KMS-11 (cell line): Measurements from ENCODE around the gene MT1X.
"Not testable (repeated sequence)": the region's sequence is repeated elsewhere in the genome, so short reads cannot be mapped to it uniquely, and the experiment has no call there.

ENCODE experiments used
- H2AFZ ChIP-seq: fragments of 200-600 bp; sonication (generic); 2 replicates; pipeline ENCODE4 v1.6.1; 2016; ENCODE audit warnings: antibody characterized with exemption, mixed run types, low read depth
- H3K27ac ChIP-seq: fragments of 200-600 bp; sonication (generic); 2 replicates; pipeline ENCODE4 v1.6.1; 2016; ENCODE audit warnings: mild to moderate bottlenecking, mixed run types
- H3K27me3 ChIP-seq: fragments of 200-600 bp; sonication (generic); 2 replicates; pipeline ENCODE4 v1.6.1; 2017; ENCODE audit warnings: mild to moderate bottlenecking, low read depth, mixed run types, moderate library complexity; ENCODE audit not compliant: insufficient read depth
- H3K36me3 ChIP-seq: fragments of 200-600 bp; sonication (generic); 2 replicates; pipeline ENCODE4 v1.6.1; 2017; ENCODE audit warnings: mild to moderate bottlenecking, mixed run types; ENCODE audit not compliant: insufficient read depth
- H3K4me1 ChIP-seq: fragments of 200-600 bp; sonication (generic); 2 replicates; pipeline ENCODE4 v1.6.1; 2016; ENCODE audit warnings: mild to moderate bottlenecking, low read depth, mixed run types; ENCODE audit not compliant: poor library complexity, severe bottlenecking
- H3K4me2 ChIP-seq: fragments of 200-600 bp; sonication (generic); 2 replicates; pipeline ENCODE4 v1.7.0; 2016; ENCODE audit warnings: mild to moderate bottlenecking, mixed run types
- H3K4me3 ChIP-seq: fragments of 200-600 bp; sonication (generic); IDR thresholded peaks from 2 replicates; pipeline ENCODE4 v1.6.1; 2017; ENCODE audit warnings: low read depth, low read length, mixed read lengths; ENCODE audit not compliant: insufficient read depth
- H3K79me2 ChIP-seq: fragments of 200-600 bp; sonication (generic); 2 replicates; pipeline ENCODE4 v1.6.1; 2016; ENCODE audit warnings: low read depth, mixed run types; ENCODE audit not compliant: insufficient read depth
- H3K9ac ChIP-seq: fragments of 200-600 bp; sonication (generic); 2 replicates; pipeline ENCODE4 v1.6.1; 2016; ENCODE audit warnings: mild to moderate bottlenecking, mixed run types
- H4K20me1 ChIP-seq: fragments of 200-600 bp; sonication (generic); 2 replicates; pipeline ENCODE4 v1.6.1; 2016; ENCODE audit warnings: mild to moderate bottlenecking, mixed run types; ENCODE audit not compliant: insufficient read depth
- CTCF ChIP-seq: fragments of 200-600 bp; sonication (generic); conservative IDR thresholded peaks from 2 replicates; pipeline ENCODE4 v1.6.1; 2017; ENCODE audit warnings: low read depth, mild to moderate bottlenecking, antibody characterized with exemption, low read length, moderate library complexity, mixed read lengths

Gene MT1X

GRCh38 chr16:56672761-56673536 is 9.3 kb upstream of the MT1X start:
- Histone ChIP-seq H3K9ac (no peak overlapping the region), H4K20me1 (no peaks in the 10 kb centered on the region), H2AFZ (no peak overlapping the region), H3K4me3 (no peak overlapping the region), H3K27me3 (peaks cover 13% of the 10 kb centered on the region; the same call in 1 of the 2 replicates), H3K36me3 (no peaks in the 10 kb centered on the region), H3K4me2 (no peak overlapping the region), H3K27ac (no peak overlapping the region), H3K4me1 (no peaks in the 10 kb centered on the region), H3K79me2 (no peaks in the 10 kb centered on the region)
- TF ChIP-seq CTCF, result no peak

GRCh38 chr16:56673921-56674320 is 8.3 kb upstream of the MT1X start:
- Histone ChIP-seq H3K36me3 (no peaks in the 10 kb centered on the region), H3K9ac (no peak overlapping the region), H2AFZ (no peak overlapping the region), H3K27ac (no peak overlapping the region), H3K4me3 (no peak overlapping the region), H3K79me2 (no peaks in the 10 kb centered on the region), H3K4me2 (no peak overlapping the region), H3K27me3 (peaks cover 13% of the 10 kb centered on the region; the same call in 1 of the 2 replicates), H4K20me1 (no peaks in the 10 kb centered on the region), H3K4me1 (no peaks in the 10 kb centered on the region)
- no peak for TF ChIP-seq CTCF

GRCh38 chr16:56674570-56674969 is 7.7 kb upstream of the MT1X start:
- not testable (repeated sequence) for H3K4me1 ChIP-seq, H3K27ac ChIP-seq, H2AFZ ChIP-seq, H3K79me2 ChIP-seq, H3K4me2 ChIP-seq, H3K36me3 ChIP-seq, H3K27me3 ChIP-seq, H3K9ac ChIP-seq, H3K4me3 ChIP-seq, H4K20me1 ChIP-seq

GRCh38 chr16:56675685-56676210 is 6.5 kb upstream of the MT1X start:
- H2AFZ ChIP-seq, result no peak overlapping the region
- no peaks in the 10 kb centered on the region for H4K20me1 ChIP-seq
- H3K27ac ChIP-seq, result no peak overlapping the region
- H3K79me2 ChIP-seq, result no peaks in the 10 kb centered on the region
- no peak for TF ChIP-seq CTCF
- H3K4me1 ChIP-seq, result no peaks in the 10 kb centered on the region
- H3K9ac ChIP-seq, result no peak overlapping the region
- H3K4me2 ChIP-seq, result no peak overlapping the region
- 0 out of 2 replicates have a peak, but pooled peaks cover 4% of the 10 kb centered on the region for H3K27me3 ChIP-seq
- H3K36me3 ChIP-seq, result no peaks in the 10 kb centered on the region
- no peak overlapping the region for H3K4me3 ChIP-seq

- TF ChIP-seq CTCF, result no peak
- Histone ChIP-seq H3K4me3 (no peak overlapping the region), H3K4me2 (no peak overlapping the region)
Measured at GRCh38 chr16:56677474-56677873, 4.8 kb upstream of the MT1X start.

More at GRCh38 chr16:56677474-56677873, 4.8 kb upstream of the MT1X start:
- no peak overlapping the region for H3K9ac ChIP-seq
- no peaks in the 10 kb centered on the region for H3K79me2 ChIP-seq
- no peak overlapping the region for H2AFZ ChIP-seq
- H3K27ac ChIP-seq, result no peak overlapping the region
- H3K27me3 ChIP-seq, result no peaks in the 10 kb centered on the region
- H3K4me1 ChIP-seq, result no peaks in the 10 kb centered on the region
- no peaks in the 10 kb centered on the region for H3K36me3 ChIP-seq
- no peaks in the 10 kb centered on the region for H4K20me1 ChIP-seq
